Mucosa of stomach (tissue), 1 donor: ENCODE data around the gene APPBP2.
"Not testable (repeated sequence)": the region's sequence is repeated elsewhere in the genome, so short reads cannot be mapped to it uniquely, and the experiment has no call there.

Experiments used
- H3K27me3 ChIP-seq: one replicate; pipeline ENCODE4 v1.7.0; 2013; ENCODE audit warnings: mild to moderate bottlenecking, low read length; ENCODE audit not compliant: control insufficient read depth, insufficient read depth
- H3K36me3 ChIP-seq: one replicate; pipeline ENCODE4 v1.7.0; 2013; ENCODE audit warnings: low read length; ENCODE audit not compliant: control insufficient read depth, insufficient read depth
- H3K4me1 ChIP-seq: one replicate; pipeline ENCODE4 v1.7.0; 2013; ENCODE audit warnings: mild to moderate bottlenecking, low read length; ENCODE audit not compliant: control insufficient read depth, insufficient read depth
- H3K4me3 ChIP-seq: one replicate; pipeline ENCODE4 v1.7.0; 2013; ENCODE audit warnings: low read length
- H3K9ac ChIP-seq: one replicate; pipeline ENCODE4 v1.7.0; 2013; ENCODE audit warnings: mild to moderate bottlenecking, low read length, moderate library complexity
- H3K9me3 ChIP-seq: one replicate; pipeline ENCODE4 v1.7.0; 2013; ENCODE audit warnings: mild to moderate bottlenecking, low read length, moderate library complexity; ENCODE audit not compliant: control insufficient read depth
- donor health status: Pancreatic carcinoma.

APPBP2 gene

DNA sequence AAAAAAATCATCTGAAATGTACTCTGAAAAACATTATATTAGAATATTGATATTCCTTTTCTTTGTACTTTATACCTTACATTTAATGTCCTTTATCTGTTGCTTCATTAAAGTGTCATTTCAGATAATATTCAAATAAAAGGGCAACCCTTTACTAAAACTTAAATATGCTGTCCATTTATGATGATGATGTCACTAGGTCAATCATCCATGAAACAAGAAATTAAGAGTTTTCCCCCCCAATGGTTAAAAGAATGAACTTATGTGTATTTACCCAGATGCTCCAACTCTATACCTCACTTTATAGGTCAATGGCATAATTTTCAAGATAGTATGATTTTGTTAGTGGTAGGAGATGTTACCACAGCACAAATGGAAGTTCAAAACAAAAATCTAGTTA, 15.3 kb downstream of the APPBP2 start:
- no peaks in the 10 kb centered on the region for H3K9me3 ChIP-seq
- no peak overlapping the region for H3K4me3 ChIP-seq
- no peaks in the 10 kb centered on the region for H3K4me1 ChIP-seq
- no peaks in the 10 kb centered on the region for H3K27me3 ChIP-seq
- no peak overlapping the region for H3K9ac ChIP-seq
- H3K36me3 ChIP-seq = no peaks in the 10 kb centered on the region

DNA sequence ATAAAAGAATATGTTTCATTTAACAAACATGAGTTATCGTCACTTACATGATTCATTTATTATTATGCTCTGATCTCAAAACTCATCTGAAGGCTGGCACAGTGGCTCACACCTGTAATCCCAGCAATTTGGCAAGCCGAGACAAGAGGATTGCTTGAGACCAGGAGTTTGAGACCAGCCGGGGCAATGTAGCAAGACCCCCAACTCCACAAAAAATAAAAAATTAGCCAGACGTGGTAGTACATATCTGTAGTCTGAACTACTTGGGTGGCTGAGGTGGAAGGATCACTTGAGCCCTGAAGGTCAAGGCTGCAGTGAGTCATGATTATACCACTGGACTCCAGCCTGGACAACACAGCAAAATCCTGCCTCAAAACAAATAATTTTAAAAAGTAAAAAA, 16.0 kb downstream of the APPBP2 start:
- H3K4me3 ChIP-seq = no peak overlapping the region
- no peaks in the 10 kb centered on the region for H3K36me3 ChIP-seq
- H3K4me1 ChIP-seq = no peaks in the 10 kb centered on the region
- H3K27me3 ChIP-seq = no peaks in the 10 kb centered on the region
- no peaks in the 10 kb centered on the region for H3K9me3 ChIP-seq
- no peak overlapping the region for H3K9ac ChIP-seq

DNA sequence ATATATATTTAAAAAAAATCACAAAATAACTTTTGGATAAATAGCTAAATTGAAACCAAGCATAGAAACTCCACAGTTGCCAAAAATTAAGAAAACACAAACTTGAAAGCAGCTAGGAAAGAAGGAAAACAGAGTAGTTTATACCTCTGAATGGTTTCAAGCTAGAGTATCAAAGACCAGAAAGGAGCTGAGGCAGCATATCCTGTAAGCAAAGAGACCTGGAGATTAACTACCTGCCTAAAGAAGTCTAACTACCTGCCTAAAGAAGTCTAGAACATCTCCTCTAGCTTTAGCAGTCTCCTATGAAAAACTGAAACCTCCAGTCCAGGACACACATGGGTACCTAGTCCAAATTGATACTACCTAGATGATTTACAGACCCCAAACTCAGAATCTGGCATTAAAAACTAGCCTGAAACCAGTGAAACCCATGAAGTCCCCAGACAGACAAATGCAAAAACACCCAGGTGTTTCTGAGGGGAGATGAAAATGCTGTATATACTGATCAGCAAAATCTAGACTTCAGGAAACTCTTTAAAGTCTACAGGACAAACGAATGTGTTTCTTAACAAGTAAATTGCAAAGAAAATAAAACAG, 17.6 kb downstream of the APPBP2 start:
- no peaks in the 10 kb centered on the region for H3K9me3 ChIP-seq
- H3K9ac ChIP-seq = no peak overlapping the region

DNA sequence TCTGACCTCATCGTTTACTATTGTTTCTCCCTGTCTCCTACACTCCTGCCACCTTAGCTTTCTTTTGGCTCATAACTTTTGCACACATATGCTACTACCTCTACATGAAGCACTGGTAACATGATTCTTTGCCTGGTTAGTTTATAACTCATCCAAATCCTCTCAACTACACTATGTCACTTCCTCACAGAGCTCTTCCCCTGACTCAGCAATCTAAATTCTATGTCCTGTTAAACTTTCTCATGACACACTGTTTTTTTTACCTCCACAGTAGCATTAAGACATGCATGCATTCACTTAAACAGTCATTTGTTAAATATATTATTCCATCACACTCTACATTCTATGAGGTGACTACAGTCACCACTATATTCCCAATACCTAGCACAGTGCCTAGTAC, 19.7 kb downstream of the APPBP2 start:
- H3K4me3 ChIP-seq = no peak overlapping the region
- no peaks in the 10 kb centered on the region for H3K4me1 ChIP-seq
- no peaks in the 10 kb centered on the region for H3K9me3 ChIP-seq
- no peak overlapping the region for H3K9ac ChIP-seq
- H3K27me3 ChIP-seq = no peaks in the 10 kb centered on the region
- no peaks in the 10 kb centered on the region for H3K36me3 ChIP-seq

More for the DNA sequence above, 17.6 kb downstream of the APPBP2 start:
- H3K4me3 ChIP-seq = no peak overlapping the region
- H3K27me3 ChIP-seq = no peaks in the 10 kb centered on the region
- no peaks in the 10 kb centered on the region for H3K36me3 ChIP-seq
- no peaks in the 10 kb centered on the region for H3K4me1 ChIP-seq

GRCh38 chr17:60502145-60502544, 23.9 kb downstream of the APPBP2 start:
- H3K27me3 ChIP-seq = no peaks in the 10 kb centered on the region

DNA sequence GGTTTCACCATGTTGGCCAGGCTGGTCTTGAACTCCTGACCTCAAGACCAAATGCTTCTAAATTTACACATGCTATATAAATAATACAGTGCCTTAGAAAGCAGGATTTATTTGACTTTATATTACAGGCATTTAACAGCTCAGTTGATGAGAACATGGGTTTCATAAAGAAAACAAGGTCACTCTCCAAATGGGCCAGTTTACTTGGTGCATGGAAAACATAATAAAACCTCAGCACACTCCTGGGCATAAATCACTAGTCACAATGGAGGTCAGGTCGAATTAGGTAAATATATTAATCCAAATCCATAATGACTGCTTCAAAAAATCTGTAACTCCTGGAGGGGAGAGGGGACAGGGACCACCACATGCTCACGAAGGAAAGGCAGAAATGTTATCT, 24.5 kb downstream of the APPBP2 start:
- Histone ChIP-seq H3K4me1 (no peaks in the 10 kb centered on the region), H3K9ac (no peak overlapping the region), H3K4me3 (no peak overlapping the region), H3K9me3 (no peaks in the 10 kb centered on the region), H3K27me3 (no peaks in the 10 kb centered on the region), H3K36me3 (no peaks in the 10 kb centered on the region)

More at GRCh38 chr17:60502145-60502544, 23.9 kb downstream of the APPBP2 start:
- Histone ChIP-seq H3K9ac (no peak overlapping the region), H3K4me1 (no peaks in the 10 kb centered on the region), H3K36me3 (no peaks in the 10 kb centered on the region), H3K4me3 (no peak overlapping the region), H3K9me3 (no peaks in the 10 kb centered on the region)

DNA sequence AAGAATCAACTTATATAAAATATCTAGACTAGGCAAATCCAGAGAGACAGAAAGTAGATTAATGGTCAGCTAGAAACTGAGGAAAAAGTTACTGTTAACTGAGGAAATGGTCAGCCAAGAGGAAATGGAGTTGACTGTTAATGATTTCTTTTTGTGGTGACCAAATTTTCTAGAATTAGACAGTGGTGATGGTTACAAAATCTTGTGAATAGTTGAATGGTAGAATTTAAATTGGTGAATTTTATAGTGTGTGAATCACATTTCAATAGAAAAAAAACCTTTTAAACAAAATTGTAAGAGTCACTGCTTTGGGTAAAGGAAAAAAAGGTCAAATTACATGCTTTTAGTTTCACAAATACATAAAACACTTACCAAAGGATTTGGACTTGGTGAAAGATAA, 30.0 kb downstream of the APPBP2 start:
- Histone ChIP-seq H3K9me3 (peaks cover 5% of the 10 kb centered on the region), H3K4me1 (no peaks in the 10 kb centered on the region), H3K9ac (no peak overlapping the region), H3K27me3 (no peaks in the 10 kb centered on the region), H3K36me3 (peaks cover 6% of the 10 kb centered on the region), H3K4me3 (no peak overlapping the region)

- Histone ChIP-seq H3K4me3 (no peak overlapping the region), H3K9ac (no peak overlapping the region), H3K36me3 (peaks cover 6% of the 10 kb centered on the region), H3K4me1 (no peaks in the 10 kb centered on the region), H3K9me3 (peaks cover 8% of the 10 kb centered on the region), H3K27me3 (no peaks in the 10 kb centered on the region)
These were observed 30.8 kb downstream of the APPBP2 start for GRCh38 chr17:60495260-60495659.

- Histone ChIP-seq H3K9me3 (peaks cover 9% of the 10 kb centered on the region), H3K4me3 (no peak overlapping the region), H3K36me3 (peaks cover 6% of the 10 kb centered on the region), H3K27me3 (no peaks in the 10 kb centered on the region), H3K4me1 (no peaks in the 10 kb centered on the region), H3K9ac (no peak overlapping the region)
These were observed 32.2 kb downstream of the APPBP2 start for GRCh38 chr17:60493847-60494321.

- Histone ChIP-seq H3K4me3 (no peak overlapping the region), H3K4me1 (no peaks in the 10 kb centered on the region), H3K36me3 (peaks cover 6% of the 10 kb centered on the region), H3K9ac (no peak overlapping the region), H3K9me3 (peaks cover 9% of the 10 kb centered on the region), H3K27me3 (no peaks in the 10 kb centered on the region)
These were observed 34.3 kb downstream of the APPBP2 start for GRCh38 chr17:60491771-60492170.

DNA sequence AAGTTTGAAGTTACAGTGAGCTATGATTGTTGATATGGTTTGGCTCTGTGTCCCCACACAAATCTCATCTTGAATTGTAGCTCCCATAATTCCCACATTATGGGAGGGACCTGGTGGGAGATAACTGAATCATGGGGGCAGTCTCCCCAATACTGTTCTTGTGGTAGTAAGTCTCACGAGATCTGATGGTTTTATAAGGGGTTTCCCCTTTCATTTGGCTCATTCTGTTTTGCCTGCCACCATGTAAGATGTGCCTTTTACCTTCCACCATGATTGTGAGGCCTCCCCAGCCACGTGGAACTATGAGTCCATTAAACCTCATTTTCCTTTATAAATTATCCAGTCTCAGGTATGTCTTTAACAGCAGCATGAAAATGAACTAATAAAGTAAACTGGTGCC, 35.4 kb downstream of the APPBP2 start:
- not testable (repeated sequence) for H3K27me3 ChIP-seq, H3K9me3 ChIP-seq, H3K36me3 ChIP-seq, H3K9ac ChIP-seq, H3K4me1 ChIP-seq, H3K4me3 ChIP-seq

DNA sequence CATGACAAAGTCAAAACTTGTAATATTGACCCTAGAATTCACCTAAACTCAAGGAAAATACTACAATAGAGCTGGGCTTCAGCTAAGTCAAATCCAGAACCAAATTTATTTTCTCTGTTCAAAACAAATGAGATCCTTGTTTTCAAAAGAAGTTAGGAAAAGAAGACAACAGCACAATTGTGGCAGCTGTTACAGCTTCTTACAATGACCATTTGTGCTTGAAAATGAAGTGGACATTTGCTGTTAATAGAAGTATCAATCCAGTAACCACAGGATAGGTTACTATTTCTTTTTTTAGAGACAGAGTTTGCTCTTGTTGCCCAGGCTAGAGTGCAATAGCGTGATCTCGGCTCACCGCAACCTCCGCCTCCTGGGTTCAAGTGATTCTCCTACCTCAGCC, 44.4 kb downstream of the APPBP2 start:
- Histone ChIP-seq H3K9ac (no peak overlapping the region), H3K4me3 (no peak overlapping the region), H3K27me3 (no peaks in the 10 kb centered on the region), H3K36me3 (no peaks in the 10 kb centered on the region), H3K9me3 (no peaks in the 10 kb centered on the region), H3K4me1 (no peaks in the 10 kb centered on the region)

DNA sequence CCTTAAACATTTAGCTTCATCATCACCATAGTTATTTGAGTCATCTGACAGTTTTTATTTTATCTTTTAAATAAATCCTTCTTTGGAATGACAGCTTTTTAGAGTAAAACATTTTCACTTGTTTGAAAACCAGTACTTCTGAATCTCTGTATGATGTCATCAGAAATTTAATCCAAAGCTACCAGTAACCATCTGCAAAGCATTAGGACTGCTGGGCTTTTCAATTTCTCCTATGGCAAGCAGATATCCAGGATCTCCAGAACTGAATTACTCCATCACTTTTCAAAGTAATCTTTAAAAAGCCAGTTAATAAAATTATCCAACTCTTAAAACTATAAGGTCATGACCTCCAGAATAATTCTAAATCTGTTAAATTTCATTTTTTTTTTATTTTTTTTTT, 52.3 kb downstream of the APPBP2 start:
- no peaks in the 10 kb centered on the region for H3K9me3 ChIP-seq
- H3K4me3 ChIP-seq = no peak overlapping the region
- H3K4me1 ChIP-seq = peaks cover 4% of the 10 kb centered on the region
- H3K9ac ChIP-seq = no peak overlapping the region
- no peaks in the 10 kb centered on the region for H3K27me3 ChIP-seq
- H3K36me3 ChIP-seq = peaks cover 4% of the 10 kb centered on the region
